HG02588 (cell line): Measurements from ENCODE around the gene TAP1.
"Not testable (repeated sequence)": the region's sequence is repeated elsewhere in the genome, so short reads cannot be mapped to it uniquely, and the experiment has no call there.

ENCODE experiments used
- ATAC-seq: cut with Tn5 transposase; IDR thresholded peaks from one replicate; pipeline ENCODE4 v1.9.1; 2021; ENCODE audit warnings: mild to moderate bottlenecking, moderate library complexity; ENCODE audit not compliant: unreplicated experiment

The TAP1 gene

GRCh38 chr6:32853541-32854375, at the start of gene TAP1, which contains the start of gene PSMB9:
Gene TAP1 (minus strand): TSS chr6:32853704. CDS start chr6:32853636, 68 bp downstream.
Gene PSMB9 (plus strand): TSS chr6:32854192. CDS start chr6:32854230, 38 bp downstream.
- peak; percentile 76 for ATAC-seq

GRCh38 chr6:32895006-32895345, 41.5 kb upstream of the TAP1 start:
- ATAC-seq = no peak

- peak; percentile 95 for ATAC-seq
Measured at GRCh38 chr6:32894085-32895005, 40.8 kb upstream of the TAP1 start.

GRCh38 chr6:32890831-32891230, 37.3 kb upstream of the TAP1 start:
- ATAC-seq = no peak

DNA sequence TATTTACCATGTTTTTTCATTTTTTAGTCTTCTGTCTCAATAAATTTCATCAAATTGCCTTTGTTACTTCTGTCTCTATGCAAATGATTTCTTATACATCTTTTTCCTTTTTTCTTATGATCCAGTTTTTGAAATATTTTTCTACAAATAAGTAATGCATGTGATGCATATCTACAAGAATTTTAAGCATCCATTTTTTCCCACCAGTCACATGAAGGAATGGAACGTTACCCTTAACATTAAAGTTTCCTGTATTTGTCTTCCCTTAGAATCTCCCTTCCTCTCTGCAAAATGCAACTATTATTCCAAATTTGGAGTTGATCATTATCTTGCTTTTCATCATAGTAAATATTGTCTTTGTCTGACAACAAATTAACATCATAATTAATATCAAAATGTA, 36.0 kb upstream of the TAP1 start:
- no peak for ATAC-seq

DNA sequence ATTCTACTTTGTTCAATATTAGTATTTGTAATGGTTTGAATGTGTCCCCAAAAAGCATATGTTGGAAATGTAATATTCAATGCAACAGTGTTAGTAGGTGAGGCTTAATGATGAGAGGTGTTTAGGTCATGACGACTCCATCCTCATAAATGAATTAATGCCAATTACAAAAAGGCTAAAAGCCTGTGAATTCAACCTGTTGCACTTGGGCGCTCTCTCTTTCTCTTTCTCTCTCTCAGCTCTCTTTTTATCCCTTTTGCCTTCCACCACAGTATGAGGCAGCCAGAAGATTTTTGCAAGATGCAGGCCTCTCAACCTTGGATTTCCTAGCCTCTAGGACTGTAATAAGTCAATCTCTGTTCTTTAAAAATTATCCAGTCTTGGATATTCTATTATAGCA, 35.1 kb upstream of the TAP1 start:
- no peak for ATAC-seq

- no peak for ATAC-seq
Measured at GRCh38 chr6:32887616-32888015, 34.1 kb upstream of the TAP1 start.

GRCh38 chr6:32886681-32887383, 33.3 kb upstream of the TAP1 start:
- ATAC-seq = no peak

DNA sequence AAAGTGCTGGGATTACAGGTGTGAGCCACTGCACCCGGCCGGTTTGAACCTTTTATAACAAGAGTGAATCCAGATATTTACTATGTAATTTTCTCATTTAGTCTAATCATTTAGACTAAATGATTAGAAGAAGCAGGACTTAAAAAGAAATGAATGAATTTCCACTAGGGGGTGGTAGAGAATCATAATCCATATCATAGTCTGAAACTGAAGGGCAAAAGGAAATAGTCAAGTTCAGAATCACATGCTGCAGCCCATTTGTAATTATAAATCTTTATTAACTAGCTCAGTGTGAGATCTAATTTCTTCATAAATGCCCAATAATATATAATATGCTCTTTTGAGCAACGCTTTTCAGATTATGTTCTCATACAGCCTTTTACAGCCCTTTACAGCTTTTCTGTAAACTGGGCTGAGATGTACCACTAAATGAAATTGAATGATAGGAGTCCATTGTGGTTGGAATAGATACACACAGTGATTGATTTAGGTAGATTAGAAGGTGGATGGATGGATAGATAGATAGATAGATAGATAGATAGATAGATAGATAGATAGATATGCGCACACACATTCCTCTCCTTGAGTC, 32.3 kb upstream of the TAP1 start:
- no peak for ATAC-seq

DNA sequence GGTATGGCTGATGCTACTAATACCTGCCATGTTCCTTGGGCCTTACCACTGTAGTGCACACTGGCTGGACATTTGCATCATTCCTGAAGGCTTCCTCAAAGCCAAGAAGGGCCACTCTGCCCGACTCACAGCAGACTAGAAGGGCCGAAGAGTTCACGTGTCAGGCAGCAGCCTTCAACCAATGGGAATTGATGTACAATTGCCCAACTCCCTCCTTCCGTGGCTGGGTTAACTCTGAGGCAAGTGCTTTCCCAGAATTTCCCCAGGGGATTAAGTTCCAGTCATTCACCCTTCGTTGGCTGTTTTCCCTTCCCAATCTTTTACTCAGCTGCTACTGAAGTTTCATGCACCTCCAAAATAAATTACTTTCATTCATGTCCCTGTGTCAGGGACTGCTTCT, 30.3 kb upstream of the TAP1 start:
- no peak for ATAC-seq

DNA sequence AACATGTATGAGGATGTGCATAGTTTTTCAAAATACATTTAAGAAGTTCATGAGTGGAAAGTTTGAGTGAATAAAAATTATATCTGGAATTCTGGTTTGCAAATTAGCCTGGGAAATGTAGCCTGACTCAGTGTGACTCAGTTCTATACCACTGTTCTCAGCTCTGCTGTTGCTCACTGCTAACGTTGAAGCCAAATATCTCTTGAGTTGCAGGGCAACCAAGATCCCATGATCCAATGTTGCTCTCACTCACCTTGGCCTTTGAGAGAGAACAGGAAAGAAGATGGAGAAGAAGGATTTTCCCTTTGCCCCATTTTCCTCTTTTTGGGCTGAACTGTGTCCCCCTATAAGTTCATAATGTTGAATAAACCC, 29.4 kb upstream of the TAP1 start:
- ATAC-seq = no peak

- not testable (repeated sequence) for ATAC-seq
Measured at GRCh38 chr6:32880962-32881361, 27.5 kb upstream of the TAP1 start.

- ATAC-seq = no peak
Measured at GRCh38 chr6:32879691-32880090, 26.2 kb upstream of the TAP1 start.

GRCh38 chr6:32876603-32877002, 23.1 kb upstream of the TAP1 start:
- ATAC-seq = no peak

DNA sequence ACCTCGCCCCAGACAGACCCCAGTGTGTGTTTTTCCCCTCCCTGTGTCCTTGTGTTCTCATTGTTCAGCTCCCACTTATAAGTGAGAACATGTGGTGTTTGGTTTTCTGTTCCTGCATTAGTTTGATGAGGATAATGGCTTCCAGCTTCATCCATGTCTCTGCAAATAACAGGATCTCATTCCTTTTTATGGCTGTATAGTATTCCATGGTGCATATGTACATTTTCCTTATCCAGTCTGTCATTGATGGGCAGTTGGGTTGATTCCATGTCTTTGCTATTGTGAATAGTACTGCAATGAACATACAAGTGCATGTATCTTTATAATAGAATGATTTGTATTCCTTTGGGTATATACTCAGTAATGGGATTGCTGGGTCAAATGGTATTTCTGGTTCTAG, 20.4 kb upstream of the TAP1 start:
- ATAC-seq = not testable (repeated sequence)

DNA sequence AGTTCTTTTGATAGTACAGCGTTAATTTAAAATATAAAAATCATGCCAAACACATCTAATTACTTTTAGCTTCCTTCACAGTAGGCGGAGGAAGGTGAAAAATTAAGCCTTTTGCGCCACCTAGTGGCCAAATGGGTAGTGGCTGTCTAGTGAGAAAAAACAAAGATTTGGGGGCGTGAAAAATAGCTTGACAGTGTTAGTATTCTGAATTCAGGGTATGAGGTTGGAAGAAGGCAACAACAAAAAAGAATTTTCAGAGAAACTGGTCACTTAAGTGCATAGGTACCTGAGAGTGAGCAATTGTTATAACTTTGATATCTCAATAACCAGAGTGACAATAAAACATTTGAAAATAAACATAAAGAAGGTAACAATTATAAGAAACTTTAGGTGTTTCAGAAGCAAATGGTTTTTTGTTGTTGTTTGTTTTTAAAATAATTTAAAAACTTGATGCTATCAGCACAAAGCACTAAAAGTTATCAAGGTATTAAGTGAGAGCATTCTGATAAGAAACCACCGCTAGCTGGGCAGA, 14.8 kb upstream of the TAP1 start:
- no peak for ATAC-seq

DNA sequence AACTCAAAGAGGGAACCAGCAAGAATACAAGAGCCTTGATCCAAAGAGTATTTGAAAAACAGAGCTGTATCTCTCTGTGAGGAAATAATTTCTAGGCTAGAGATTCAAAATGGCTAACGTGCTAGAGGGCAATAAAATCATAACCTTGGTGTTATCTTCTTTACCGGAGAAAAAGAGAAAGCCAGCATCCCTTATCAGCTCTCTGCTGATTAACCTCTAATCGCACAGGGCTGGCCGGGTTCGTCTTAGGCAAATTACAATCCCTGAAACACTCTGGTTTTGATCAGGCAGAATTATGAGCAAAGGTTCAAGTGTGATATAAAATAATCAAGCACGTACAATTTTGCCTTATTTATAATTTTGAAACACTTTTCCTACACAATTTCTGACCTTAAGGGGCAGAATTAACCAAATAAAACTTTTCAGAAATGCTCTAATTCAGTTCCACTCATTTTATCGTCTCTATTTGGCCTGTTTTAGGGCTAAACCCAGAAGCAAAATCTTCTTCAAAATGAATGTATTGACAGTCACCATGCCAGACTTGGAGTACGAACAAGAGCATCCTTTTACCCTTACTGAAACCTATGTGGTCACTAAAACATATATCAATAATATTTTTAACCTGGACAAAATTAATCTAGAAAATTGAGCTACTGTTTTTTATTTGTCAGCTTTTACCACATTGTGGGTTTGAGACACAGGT, 14.2 kb upstream of the TAP1 start:
- ATAC-seq = no peak

- ATAC-seq = no peak
Measured at GRCh38 chr6:32867022-32867477, 13.5 kb upstream of the TAP1 start.

DNA sequence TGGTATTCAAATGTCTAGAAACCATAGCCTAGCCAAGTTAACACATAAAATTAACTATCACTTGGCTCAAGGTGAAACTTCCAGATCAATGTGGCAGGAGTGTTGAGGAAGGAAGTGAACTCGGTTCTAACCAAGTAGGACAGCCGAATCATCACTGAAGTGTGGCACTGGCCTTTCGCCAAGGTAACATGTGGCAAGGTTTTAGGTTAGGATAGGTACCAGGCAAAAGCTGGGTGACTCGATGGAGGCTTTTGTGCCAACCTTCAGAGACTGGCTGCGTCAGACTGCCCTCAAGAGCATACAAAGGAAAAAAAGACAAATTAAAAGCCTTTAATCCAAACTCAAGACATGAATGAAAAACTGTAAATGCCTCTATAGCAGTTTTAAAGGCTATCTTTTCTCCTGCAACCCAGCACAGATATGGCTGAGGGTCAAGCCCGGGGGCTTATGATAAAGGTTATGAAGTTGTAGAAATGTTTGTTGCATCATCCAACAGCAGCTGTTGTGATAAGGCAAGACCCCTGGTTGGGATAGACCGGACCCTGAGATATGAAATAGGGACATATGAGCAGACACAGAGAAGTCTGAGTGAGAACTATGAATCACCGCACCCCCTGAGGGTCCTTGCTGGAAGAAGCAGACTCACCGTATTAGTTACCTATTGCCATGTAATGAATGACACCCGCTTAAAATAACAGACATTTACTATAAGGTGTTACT, 12.4 kb upstream of the TAP1 start:
- no peak for ATAC-seq
